DOHH2 (cell line): ENCODE measurements around the gene SRBD1.

Experiments used
- CTCF ChIP-seq: fragments of 200-600 bp; sonication (generic); IDR thresholded peaks from one replicate; pipeline ENCODE4 v1.5.1; 2014; ENCODE audit warnings: antibody characterized with exemption, mild to moderate bottlenecking, low read depth, low read length; ENCODE audit not compliant: poor library complexity, severe bottlenecking
- EZH2phosphoT487 ChIP-seq: fragments of 200-600 bp; sonication (generic); IDR thresholded peaks from 2 replicates; pipeline ENCODE4 v1.6.1; 2017; ENCODE audit warnings: borderline replicate concordance, mild to moderate bottlenecking, antibody characterized with exemption, low read length, moderate library complexity, mixed read lengths

GRCh38 chr2:45343251-45344017 lies 267.6 kb downstream of the SRBD1 start:
- TF ChIP-seq CTCF (no peak), EZH2phosphoT487 (no peak)
